HL-60/S4 treated with phorbol 12-myristate 13-acetate at 8.2 ng/mL for 4 days and 3 days (cell line): ENCODE data around the gene JAK3.
"Not testable (repeated sequence)": the region's sequence is repeated elsewhere in the genome, so short reads cannot be mapped to it uniquely, and the experiment has no call there.

ENCODE experiments used
- in situ Hi-C: fragments of 300-500 bp; cut with MboI; formaldehyde crosslinking; loops from 2 replicates; pipeline ENCODE4 v1.15.0; 2022; ENCODE audit warnings: low sequenced_read_pairs

JAK3 gene

GRCh38 chr19:17807731-17808316, 40.0 kb downstream of the JAK3 start:
- in situ Hi-C loops, result no loop called here

- in situ Hi-C loops, result no loop called here
These were observed 40.8 kb downstream of the JAK3 start for GRCh38 chr19:17806945-17807344.

- in situ Hi-C loops, result no loop called here
These were observed 42.4 kb downstream of the JAK3 start for GRCh38 chr19:17805427-17805826.

- in situ Hi-C loops, result no loop called here
These were observed 44.4 kb downstream of the JAK3 start for GRCh38 chr19:17803264-17803896.

GRCh38 chr19:17802137-17802858, 45.5 kb downstream of the JAK3 start:
- in situ Hi-C loops, result no loop called here

- in situ Hi-C loops, result not testable (repeated sequence)
These were observed 49.2 kb downstream of the JAK3 start for GRCh38 chr19:17798599-17798998.

- in situ Hi-C loops, result no loop called here
These were observed 50.2 kb downstream of the JAK3 start for GRCh38 chr19:17797424-17798201.

- in situ Hi-C loops, result no loop called here
These were observed 50.9 kb downstream of the JAK3 start for GRCh38 chr19:17796838-17797423.

GRCh38 chr19:17796013-17796837, 51.6 kb downstream of the JAK3 start:
- in situ Hi-C loops, result no loop called here

GRCh38 chr19:17795495-17795856, 52.3 kb downstream of the JAK3 start:
- in situ Hi-C loops, result no loop called here

GRCh38 chr19:17794731-17795494, 52.9 kb downstream of the JAK3 start, which contains the start of gene B3GNT3:
TSS of gene B3GNT3 (plus strand) at chr19:17795138. CDS start at chr19:17807808, 12,670 bp downstream.
- in situ Hi-C loops, result no loop called here

- in situ Hi-C loops, result no loop called here
These were observed 53.4 kb downstream of the JAK3 start for GRCh38 chr19:17794412-17794730.

GRCh38 chr19:17790059-17790780, 57.6 kb downstream of the JAK3 start:
- in situ Hi-C loops, result no loop called here

- in situ Hi-C loops, result no loop called here
These were observed 59.1 kb downstream of the JAK3 start for GRCh38 chr19:17788632-17789031.

- in situ Hi-C loops, result no loop called here
These were observed 60.4 kb downstream of the JAK3 start for GRCh38 chr19:17787274-17787913.

GRCh38 chr19:17784201-17785008, 63.4 kb downstream of the JAK3 start:
- in situ Hi-C loops, result no loop called here

GRCh38 chr19:17783721-17784120, 64.1 kb downstream of the JAK3 start:
- in situ Hi-C loops, result not testable (repeated sequence)

GRCh38 chr19:17780781-17781180, 67.0 kb downstream of the JAK3 start:
- in situ Hi-C loops, result no loop called here
